CD4-positive, alpha-beta T cell treated with Interleukin-15 for 4 hours (primary cell): Measurements from ENCODE around the gene SELL.
"Not testable (repeated sequence)": the region's sequence is repeated elsewhere in the genome, so short reads cannot be mapped to it uniquely, and the experiment has no call there.

ENCODE experiments used
- DNase-seq: peaks from one replicate; pipeline ENCODE4 v3.0.0-alpha.2; 2020; ENCODE audit warnings: low spot score

SELL gene

GRCh38 chr1:169704797-169705196 lies 6.6 kb downstream of the SELL start:
- no peak for DNase-seq

GRCh38 chr1:169701261-169702005 lies 10.0 kb downstream of the SELL start:
- peak; percentile 45 for DNase-seq

- no peak for DNase-seq
Observed at GRCh38 chr1:169699707-169700106, 11.7 kb downstream of the SELL start.

DNA sequence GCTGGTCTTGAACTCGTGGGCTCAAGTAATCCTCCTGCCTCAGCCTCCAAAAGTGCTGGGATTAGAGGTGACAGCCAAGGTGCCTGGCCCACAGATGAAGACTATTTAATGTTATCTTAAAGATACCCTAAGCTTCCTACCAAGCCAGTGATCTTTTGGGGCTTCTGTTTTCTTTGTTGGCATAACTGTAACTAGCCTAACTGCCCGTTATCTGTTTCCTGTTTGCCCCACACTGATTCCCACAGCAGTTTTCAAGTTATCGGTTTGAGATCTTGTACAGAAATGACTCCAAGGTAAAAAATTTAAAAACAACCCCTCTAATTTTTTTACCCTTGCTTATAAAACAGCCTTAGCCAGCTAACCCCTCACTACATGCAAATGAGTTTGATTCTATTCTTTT lies 12.4 kb downstream of the SELL start:
- no peak for DNase-seq

- no peak for DNase-seq
Observed at GRCh38 chr1:169697755-169698154, 13.7 kb downstream of the SELL start.

- DNase-seq = no peak
Observed at GRCh38 chr1:169696273-169697100, 14.9 kb downstream of the SELL start.

- peak; percentile 76 for DNase-seq
Observed at GRCh38 chr1:169694304-169695075, 16.9 kb downstream of the SELL start.

DNA sequence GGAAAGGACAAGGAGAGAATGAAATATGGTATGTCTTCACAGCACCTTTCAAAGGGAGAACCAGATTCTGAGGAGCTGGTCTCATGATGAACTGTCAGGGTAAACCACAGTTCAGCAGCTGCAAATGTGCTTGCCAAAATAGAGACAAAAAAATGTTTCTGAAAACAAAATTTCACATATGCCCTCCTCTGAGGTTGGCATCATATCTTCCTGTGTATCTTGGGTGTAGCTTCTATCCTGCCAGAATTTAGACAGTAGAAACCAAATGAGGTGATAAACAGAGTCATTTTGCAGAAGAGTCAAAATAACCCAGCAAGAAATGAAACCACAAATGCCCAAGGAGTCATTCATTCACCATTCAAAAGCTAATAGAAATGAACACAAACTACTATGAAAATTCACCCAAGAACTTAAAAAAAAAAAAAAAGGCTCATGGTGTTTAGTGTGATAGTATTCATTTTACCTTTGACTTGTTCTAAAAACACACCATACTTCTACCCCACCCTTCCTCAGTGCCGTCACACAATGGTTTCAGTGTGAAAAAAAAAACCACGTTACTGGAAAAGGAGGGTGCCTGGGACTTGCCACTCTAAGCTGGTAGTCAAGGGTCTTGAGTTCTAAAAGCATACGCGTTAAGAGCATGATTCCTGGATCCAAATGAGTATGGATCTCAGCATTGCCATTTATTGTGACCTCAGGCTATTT lies 18.5 kb downstream of the SELL start:
- peak; percentile 85 for DNase-seq

- DNase-seq = no peak
Observed at GRCh38 chr1:169690489-169690888, 20.9 kb downstream of the SELL start.

DNA sequence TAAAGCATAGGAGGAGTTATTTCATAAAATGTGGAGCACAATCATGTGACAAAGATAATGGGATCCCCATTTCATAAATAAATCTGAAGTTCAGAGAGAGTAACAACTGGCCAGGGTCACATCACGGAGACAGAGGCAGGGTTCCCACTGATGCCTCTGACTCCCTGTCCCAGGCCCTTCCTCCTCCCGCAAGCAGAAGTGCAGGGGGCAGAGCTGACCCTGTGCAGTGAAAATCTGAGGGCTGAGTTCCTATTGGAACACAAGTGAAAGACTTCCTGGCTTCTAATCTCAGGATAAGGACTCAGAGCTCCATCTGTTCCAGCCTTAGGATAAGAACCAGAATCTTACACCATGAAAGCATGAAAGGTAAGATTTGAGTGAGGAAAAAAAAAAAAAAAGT lies 22.0 kb downstream of the SELL start:
- DNase-seq = no peak

GRCh38 chr1:169688377-169688776 lies 23.0 kb downstream of the SELL start:
- not testable (repeated sequence) for DNase-seq

DNA sequence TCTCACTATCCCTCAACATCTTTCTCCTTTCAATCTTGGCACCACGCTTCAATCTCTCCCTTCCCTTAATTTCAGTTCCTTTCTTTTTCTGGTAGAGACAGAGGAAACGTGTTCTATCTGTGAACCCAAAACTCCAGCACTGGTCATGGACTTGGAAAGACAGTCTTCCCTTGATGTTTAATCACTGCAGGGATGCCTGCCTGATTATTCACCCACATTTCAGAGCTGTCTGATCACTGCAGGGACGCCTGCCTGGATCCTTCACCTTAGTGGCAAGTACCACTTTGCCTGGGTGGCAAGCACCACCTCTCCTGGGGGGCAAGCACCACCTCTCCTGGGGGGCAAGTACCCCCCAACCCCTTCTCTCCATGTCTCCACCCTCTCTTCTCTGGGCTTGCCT lies 27.8 kb downstream of the SELL start:
- DNase-seq = no peak

DNA sequence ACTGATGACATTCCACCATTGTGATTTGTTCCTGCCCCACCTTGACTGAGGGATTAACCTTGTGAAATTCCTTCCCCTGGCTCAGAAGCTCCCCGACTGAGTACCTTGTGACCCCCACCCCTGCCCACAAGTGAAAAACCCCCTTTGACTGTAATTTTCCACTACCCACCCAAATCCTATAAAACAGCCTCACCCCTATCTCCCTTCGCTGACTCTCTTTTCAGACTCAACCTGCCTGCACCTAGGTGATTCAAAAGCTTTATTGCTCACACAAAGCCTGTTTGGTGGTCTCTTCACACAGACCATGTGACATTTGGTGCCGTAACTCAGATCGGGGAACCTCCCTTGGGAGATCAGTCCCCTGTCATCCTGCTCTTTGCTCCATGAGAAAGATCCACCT lies 28.3 kb downstream of the SELL start:
- not testable (repeated sequence) for DNase-seq

DNA sequence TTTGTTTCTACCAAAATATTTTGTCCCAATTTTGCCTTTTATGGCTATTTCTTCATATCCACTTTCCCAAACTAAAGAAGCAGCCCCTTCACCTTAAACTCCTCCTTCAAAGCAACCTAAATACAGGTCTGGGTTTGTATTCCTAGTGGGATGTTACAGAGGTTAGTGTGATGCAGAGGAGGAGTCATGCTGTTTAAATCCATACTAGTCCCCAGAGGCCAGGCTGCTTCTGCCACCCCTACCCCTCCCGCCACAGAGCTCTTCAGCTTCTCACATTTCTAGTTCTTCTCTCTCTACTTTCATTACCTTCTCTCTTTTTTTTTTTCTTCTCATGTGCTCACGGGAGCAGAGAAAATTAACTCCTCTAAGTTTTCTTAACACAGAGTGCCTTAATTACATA lies 29.3 kb downstream of the SELL start:
- DNase-seq = no peak

- no peak for DNase-seq
Observed at GRCh38 chr1:169681140-169681539, 30.3 kb downstream of the SELL start.

- DNase-seq = peak; percentile 70
Observed at GRCh38 chr1:169680377-169681019, 30.9 kb downstream of the SELL start.

DNA sequence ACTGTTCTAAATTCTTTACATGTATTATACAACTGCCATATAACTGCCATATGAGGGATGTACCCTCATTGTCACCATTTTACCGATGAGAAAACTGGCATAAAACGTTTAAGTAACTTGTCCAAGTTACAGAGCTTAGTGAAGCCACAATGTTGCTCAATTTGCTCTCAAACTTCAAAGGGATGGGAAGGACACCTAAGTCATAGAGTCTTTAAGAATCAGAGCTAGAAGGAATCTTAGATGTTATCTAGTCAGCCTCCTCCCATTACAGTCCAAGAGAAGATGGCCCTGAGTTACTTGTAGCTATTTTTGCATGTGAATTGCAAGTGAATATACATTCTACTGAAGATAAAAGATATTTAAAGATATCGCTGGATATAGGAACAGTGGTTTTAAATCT lies 31.7 kb downstream of the SELL start:
- no peak for DNase-seq

DNA sequence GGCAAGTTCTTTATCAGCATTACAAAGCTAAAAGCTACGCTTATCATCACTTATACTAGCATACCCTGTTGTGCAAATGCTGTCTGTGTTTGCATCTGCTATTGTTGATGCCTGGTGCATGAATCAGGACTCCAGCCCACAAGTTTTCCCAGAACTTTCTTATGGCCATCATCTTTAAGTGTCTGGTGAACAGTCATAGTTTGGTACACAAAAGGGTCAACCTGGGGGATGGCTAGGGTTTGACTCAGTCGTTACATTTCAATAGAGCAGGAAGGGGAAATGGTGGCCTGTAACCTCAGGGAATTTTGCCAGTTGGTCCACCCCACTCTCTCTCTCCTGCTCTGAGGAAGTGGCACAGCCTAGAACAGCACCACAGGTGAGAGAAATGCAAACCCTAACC lies 35.4 kb downstream of the SELL start:
- no peak for DNase-seq

- no peak for DNase-seq
Observed at GRCh38 chr1:169670836-169671235, 40.6 kb downstream of the SELL start.

DNA sequence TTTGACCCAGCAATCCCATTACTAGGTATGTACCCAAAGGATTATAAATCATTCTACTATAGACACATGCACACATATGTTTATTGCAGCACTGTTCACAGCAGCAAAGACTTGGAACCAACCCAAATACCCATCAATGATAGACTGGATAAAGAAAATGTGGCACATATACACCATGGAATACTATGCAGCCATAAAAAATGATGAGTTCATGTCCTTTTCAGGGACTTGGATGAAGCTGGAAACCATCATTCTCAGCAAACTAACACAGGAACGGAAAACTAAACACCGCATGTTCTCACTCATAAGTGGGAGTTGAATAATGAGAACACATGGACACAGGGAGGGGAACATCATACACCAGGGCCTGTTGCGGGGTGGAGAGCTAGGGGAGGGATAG lies 41.2 kb downstream of the SELL start:
- DNase-seq = not testable (repeated sequence)
